LNCaP clone FGC (cell line): ENCODE measurements around the gene KPNA1.

Experiments used
- DNase-seq: peaks from one replicate; pipeline ENCODE4 v3.0.0-alpha.2; 2011; ENCODE audit warnings: low read depth
- H3K4me3 ChIP-seq: 2 replicates; pipeline ENCODE4 v1.5.1; 2011; ENCODE audit warnings: mild to moderate bottlenecking, low read depth, low read length, control low read depth
- TF ChIP-seq, protein P1 (sequence below): IDR thresholded peaks from 2 replicates; pipeline ENCODE4 v1.5.1; 2012; ENCODE audit warnings: mild to moderate bottlenecking; ENCODE audit not compliant: control insufficient read depth, insufficient read depth; ENCODE audit errors: extremely low read depth

Gene KPNA1

DNA sequence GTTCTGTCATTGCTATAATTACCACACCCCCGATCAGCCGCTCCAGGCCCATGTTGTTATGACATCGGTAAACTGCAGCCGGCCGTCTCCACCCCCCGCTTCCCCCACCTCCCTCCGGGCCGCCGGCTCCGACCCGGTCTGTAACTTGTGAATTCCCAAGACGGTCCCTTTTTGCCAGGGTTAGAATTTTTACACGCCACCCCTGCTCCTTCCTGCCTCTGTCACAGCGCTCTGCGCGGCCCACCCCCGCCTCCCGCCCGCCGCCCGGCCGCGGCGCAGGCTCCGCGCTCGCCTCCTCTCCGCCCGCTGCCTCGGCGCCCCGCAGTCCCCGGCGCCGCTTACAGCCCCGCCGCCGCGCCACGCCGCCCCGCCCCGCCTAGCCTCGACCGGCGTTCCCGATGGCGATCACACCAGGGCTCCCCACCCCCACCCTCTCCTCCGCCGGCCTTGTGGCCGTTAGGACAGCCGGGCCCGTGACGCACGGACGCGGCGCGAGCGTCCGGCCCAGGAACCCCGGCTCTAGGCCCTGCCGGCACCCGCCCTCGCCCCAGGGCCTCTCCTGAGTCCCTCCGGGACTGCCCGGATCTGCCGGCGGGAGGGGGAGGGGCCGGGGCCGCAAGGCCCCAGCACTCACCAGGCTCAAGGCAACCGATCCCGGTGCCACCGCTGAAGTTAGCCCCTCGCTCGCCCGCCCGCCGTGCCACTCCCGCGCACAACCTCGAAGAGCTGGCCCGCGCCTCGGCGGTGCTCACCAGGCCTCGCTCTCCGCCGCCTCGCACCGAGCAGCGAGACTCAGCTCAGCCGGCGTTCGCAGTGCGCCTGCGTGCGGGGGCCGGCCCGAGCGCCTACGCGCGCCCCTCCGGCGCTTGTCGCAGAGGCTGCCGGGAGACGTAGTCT is at the start of gene KPNA1:
TSS of gene KPNA1 (minus strand) at position 817 of the 897 bp plus-strand sequence. CDS start 18,374 bp downstream, outside the sequence.
- TF ChIP-seq, protein P1, sequence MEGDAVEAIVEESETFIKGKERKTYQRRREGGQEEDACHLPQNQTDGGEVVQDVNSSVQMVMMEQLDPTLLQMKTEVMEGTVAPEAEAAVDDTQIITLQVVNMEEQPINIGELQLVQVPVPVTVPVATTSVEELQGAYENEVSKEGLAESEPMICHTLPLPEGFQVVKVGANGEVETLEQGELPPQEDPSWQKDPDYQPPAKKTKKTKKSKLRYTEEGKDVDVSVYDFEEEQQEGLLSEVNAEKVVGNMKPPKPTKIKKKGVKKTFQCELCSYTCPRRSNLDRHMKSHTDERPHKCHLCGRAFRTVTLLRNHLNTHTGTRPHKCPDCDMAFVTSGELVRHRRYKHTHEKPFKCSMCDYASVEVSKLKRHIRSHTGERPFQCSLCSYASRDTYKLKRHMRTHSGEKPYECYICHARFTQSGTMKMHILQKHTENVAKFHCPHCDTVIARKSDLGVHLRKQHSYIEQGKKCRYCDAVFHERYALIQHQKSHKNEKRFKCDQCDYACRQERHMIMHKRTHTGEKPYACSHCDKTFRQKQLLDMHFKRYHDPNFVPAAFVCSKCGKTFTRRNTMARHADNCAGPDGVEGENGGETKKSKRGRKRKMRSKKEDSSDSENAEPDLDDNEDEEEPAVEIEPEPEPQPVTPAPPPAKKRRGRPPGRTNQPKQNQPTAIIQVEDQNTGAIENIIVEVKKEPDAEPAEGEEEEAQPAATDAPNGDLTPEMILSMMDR: no peak

DNA sequence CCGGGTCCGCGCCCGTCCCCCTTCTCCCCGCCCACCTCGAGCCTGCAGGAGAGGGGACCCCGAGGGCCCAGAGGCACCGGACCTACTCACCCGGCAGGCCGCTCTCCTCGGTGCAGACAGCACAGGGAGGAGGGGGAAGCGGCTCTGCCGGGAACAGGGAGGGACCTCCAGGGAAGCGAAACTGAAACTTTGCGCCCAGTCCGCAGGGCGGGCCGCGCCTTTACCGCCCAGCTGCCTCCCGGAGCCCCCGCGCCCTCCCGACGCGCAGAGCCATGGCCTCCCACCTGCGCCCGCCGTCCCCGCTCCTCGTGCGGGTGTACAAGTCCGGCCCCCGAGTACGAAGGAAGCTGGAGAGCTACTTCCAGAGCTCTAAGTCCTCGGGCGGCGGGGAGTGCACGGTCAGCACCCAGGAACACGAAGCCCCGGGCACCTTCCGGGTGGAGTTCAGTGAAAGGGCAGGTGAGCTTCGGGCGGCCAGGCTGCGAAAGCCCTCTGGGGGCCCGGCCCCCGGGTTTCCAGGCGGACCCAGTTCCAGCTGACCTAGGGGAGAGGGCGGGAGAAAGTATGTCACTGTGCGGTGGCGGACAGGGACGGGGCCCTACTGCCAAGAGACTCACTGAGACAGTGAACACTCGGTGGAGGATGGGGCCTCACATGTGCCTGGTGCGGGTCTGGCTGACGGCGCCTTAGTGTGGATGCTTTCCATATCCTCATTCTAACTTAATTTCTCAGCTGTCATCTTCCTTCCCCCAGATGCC is 49.6 kb upstream of the KPNA1 start, which contains the start of the genes DTX3L and PARP9:
TSS of gene DTX3L (plus strand) at position 184 of the 758 bp plus-strand sequence. CDS start at position 273, 89 bp downstream.
TSS of gene PARP9 (minus strand) at position 146 of the 758 bp plus-strand sequence. CDS start 4,680 bp downstream, outside the sequence.
- H3K4me3 ChIP-seq: peak within 1 kb of the TSS; percentile 59
- peak; percentile 33 for DNase-seq
- TF ChIP-seq, protein P1: no peak

More for the DNA sequence above, at the start of gene KPNA1:
- DNase-seq: peak; percentile 54
- H3K4me3 ChIP-seq: peak within 1 kb of the TSS; percentile 84

DNA sequence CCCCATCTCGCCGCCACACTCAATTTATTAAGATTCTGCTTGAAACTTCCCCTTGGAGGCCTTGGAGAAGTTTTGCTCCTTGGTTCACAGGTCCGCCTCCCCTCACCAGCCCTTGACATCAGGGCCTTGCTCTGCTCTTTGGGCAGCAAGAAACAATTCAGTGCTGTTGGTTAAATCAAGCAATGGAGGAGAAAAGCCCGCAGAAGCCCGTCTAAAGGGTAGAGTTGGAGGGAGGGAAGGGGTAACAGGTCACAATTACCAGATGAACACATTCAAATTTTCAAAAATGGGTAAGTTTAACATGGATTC is 48.9 kb upstream of the KPNA1 start:
- no peak for DNase-seq
- TF ChIP-seq, protein P1: no peak
- H3K4me3 ChIP-seq: peak overlapping the region; percentile 59

DNA sequence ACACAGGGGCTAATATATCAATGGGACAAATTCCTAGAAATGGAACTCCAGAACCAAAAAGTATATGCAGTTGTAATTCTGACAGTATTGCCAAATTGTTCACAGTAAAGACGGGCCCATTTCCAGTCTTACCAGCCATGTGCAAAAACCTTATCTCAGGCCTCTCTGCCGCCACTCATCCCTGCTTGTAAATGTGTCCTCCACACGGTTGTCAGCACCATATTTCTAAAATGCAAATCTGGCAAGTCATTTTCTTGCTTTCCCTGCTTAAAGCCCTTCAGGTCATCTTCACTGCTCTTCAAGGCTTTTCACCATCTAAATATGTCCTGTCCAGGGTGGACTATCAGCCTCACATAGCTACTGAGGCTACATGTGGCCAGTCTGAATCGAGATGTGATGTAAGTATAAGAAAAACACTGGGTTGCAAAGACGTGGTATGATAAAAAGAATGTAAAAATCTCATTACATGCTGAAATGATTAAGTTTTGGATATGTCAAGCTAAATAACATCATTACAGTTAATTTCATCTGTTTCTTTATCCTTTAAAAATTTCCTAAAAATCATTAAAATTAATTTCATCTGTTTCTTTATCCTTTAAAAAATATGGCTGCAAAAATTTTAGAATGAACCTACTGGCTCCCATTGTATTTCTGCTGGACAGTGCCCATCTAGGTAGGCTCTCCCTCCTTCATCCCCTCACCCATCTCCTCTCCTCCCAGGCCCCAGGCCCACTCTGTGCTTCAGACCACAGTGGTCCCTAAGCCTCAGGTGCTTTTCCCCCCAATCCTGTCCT is 48.4 kb upstream of the KPNA1 start:
- DNase-seq: no peak
- TF ChIP-seq, protein P1: no peak
- H3K4me3 ChIP-seq: peak overlapping the region; percentile 59

DNA sequence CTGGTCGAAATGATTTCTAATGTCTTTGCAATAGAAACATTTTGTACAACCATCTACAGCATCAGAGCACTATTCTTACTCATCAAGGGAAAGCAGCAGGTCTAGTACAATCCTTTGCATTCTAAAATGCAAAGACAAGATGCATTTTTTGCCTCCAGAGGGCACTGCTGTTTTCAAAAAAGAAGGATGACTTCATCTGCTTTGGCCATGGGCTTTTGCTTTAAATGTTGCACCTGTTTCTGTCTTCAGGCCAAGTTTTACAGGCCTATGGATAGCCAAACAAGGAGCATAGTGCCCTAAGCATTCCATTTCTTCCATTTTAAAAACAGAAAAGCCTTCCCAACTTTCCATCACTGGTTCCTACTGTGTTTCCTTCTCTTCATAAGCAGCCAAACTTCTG is 45.9 kb upstream of the KPNA1 start:
- no peak overlapping the region for H3K4me3 ChIP-seq
- TF ChIP-seq, protein P1: peak; percentile 84
- peak; percentile 86 for DNase-seq

DNA sequence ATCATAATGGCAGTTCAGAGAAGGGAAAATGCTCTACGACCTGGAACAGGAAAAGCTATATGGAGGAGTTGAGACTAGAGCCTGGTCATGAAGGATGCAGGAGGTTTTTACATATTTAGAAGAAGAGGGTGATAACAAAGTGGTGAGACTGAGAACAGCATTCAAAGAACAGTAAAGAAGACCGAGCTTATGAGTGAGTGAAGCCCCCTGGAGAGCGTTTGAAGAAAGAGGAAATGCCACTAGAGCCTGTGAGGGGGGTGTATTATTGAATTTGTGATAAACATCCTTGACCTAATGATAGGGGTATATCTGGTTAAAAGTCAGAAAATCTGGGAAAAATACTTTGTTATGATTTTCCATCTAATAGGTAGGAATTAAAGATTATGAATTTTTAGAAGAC is 45.2 kb upstream of the KPNA1 start:
- no peak for DNase-seq
- H3K4me3 ChIP-seq: no peak overlapping the region
- TF ChIP-seq, protein P1: no peak
